Measurements from ENCODE around the gene SPEG.
A peak's percentile ranks its signal among the peaks of the same experiment; 100 is the strongest.

Gene SPEG

GRCh38 chr2:219423652-219424377 is 10.8 kb upstream of the SPEG start:
- no peak for TF ChIP-seq TCF12 (IDR thresholded peaks at IDR 0.05; ENCODE audit: low read depth)
- peak; percentile 66 for TF ChIP-seq NFIC (IDR thresholded peaks at IDR 0.05)

DNA sequence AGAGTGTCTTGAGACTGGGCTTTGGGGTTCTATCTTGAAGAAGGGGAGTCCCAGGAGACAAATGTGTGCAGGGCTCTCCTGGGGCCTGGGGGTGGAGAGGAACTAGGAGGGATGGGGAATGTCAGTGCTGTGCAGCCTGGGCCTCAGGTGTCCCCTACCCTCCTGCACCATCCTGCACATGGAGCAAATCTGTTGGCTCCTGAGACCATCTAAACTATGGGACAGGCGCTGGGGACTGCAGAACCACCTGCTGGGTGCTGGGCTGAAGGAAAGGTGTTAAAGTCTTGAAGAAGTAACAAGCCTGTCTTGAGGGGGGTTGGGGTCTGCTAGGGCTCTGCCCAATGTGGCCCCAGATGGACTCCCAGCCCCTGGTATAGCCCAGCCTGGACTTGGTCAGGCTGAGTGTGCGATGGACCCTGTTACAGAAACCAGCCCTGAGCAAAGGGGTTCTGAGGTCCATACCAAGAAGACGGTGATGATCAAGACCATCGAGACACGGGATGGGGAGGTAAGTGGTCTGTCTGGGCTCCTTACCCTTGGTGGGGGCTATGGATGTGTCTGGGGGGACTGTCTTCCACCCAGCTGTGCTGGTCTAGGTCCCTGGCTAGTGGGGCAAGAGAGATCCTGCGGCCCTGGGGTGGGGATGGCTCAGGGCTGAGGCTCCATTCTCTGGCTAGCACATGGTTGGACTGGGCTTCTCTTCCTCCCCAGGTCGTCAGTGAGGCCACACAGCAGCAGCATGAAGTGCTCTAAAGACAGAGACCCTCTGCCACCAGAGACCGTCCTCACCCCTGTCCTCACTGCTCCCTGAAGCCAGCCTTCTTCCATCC is 9.2 kb upstream of the SPEG start:
- TF ChIP-seq USF1 (IDR thresholded peaks at IDR 0.05) (no peak), NFIC (IDR thresholded peaks at IDR 0.05) (no peak), ZBTB7A (IDR thresholded peaks at IDR 0.05; ENCODE audit: low read depth) (no peak), TEAD4 (IDR thresholded peaks at IDR 0.05) (no peak), TAF1 (IDR thresholded peaks at IDR 0.05; ENCODE audit: low read depth) (no peak), YY1 (IDR thresholded peaks at IDR 0.05; ENCODE audit: low read depth) (no peak), EP300 (IDR thresholded peaks at IDR 0.05; ENCODE audit: borderline replicate concordance) (no peak)

DNA sequence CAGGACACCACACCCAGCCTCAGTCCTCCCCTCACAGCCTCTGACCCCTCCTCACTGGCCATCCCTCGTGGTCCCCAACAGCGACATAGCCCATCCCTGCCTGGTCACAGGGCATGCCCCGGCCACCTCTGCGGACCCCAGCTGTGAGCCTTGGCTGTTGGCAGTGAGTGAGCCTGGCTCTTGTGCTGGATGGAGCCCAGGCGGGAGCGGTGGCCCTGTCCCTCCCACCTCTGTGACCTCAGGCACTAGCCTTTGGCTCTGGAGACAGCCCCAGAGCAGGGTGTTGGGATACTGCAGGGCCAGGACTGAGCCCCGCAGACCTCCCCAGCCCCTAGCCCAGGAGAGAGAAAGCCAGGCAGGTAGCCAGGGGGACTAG is 8.6 kb upstream of the SPEG start:
- TF ChIP-seq TAF1 (IDR thresholded peaks at IDR 0.05; ENCODE audit: low read depth) (no peak), CREB1 (IDR thresholded peaks at IDR 0.05; ENCODE audit: low read depth) (no peak), TCF12 (IDR thresholded peaks at IDR 0.05; ENCODE audit: low read depth) (no peak), ZBTB7A (IDR thresholded peaks at IDR 0.05; ENCODE audit: low read depth) (no peak), RAD21 (IDR thresholded peaks at IDR 0.05; ENCODE audit: low read depth) (no peak), EGR1 (IDR thresholded peaks at IDR 0.05) (no peak), TEAD4 (IDR thresholded peaks at IDR 0.05) (no peak), CEBPB (IDR thresholded peaks at IDR 0.05) (no peak), NFIC (IDR thresholded peaks at IDR 0.05) (no peak), EP300 (IDR thresholded peaks at IDR 0.05; ENCODE audit: borderline replicate concordance) (no peak), YY1 (IDR thresholded peaks at IDR 0.05; ENCODE audit: low read depth) (no peak)
- TF ChIP-seq, protein P1, sequence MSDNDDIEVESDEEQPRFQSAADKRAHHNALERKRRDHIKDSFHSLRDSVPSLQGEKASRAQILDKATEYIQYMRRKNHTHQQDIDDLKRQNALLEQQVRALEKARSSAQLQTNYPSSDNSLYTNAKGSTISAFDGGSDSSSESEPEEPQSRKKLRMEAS (IDR thresholded peaks at IDR 0.05) = no peak

GRCh38 chr2:219426534-219427136 is 8.0 kb upstream of the SPEG start:
- TF ChIP-seq EP300 (IDR thresholded peaks at IDR 0.05; ENCODE audit: borderline replicate concordance) (no peak), TEAD4 (IDR thresholded peaks at IDR 0.05) (no peak), RAD21 (IDR thresholded peaks at IDR 0.05; ENCODE audit: low read depth) (no peak), CREB1 (IDR thresholded peaks at IDR 0.05; ENCODE audit: low read depth) (no peak), TAF1 (IDR thresholded peaks at IDR 0.05; ENCODE audit: low read depth) (no peak), CEBPB (IDR thresholded peaks at IDR 0.05) (no peak), NFIC (IDR thresholded peaks at IDR 0.05) (no peak), EGR1 (IDR thresholded peaks at IDR 0.05) (no peak), ZBTB7A (IDR thresholded peaks at IDR 0.05; ENCODE audit: low read depth) (no peak), TCF12 (IDR thresholded peaks at IDR 0.05; ENCODE audit: low read depth) (no peak)
- TF ChIP-seq, protein P2, sequence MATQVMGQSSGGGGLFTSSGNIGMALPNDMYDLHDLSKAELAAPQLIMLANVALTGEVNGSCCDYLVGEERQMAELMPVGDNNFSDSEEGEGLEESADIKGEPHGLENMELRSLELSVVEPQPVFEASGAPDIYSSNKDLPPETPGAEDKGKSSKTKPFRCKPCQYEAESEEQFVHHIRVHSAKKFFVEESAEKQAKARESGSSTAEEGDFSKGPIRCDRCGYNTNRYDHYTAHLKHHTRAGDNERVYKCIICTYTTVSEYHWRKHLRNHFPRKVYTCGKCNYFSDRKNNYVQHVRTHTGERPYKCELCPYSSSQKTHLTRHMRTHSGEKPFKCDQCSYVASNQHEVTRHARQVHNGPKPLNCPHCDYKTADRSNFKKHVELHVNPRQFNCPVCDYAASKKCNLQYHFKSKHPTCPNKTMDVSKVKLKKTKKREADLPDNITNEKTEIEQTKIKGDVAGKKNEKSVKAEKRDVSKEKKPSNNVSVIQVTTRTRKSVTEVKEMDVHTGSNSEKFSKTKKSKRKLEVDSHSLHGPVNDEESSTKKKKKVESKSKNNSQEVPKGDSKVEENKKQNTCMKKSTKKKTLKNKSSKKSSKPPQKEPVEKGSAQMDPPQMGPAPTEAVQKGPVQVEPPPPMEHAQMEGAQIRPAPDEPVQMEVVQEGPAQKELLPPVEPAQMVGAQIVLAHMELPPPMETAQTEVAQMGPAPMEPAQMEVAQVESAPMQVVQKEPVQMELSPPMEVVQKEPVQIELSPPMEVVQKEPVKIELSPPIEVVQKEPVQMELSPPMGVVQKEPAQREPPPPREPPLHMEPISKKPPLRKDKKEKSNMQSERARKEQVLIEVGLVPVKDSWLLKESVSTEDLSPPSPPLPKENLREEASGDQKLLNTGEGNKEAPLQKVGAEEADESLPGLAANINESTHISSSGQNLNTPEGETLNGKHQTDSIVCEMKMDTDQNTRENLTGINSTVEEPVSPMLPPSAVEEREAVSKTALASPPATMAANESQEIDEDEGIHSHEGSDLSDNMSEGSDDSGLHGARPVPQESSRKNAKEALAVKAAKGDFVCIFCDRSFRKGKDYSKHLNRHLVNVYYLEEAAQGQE (IDR thresholded peaks at IDR 0.05; ENCODE audit: low read depth) = no peak
- TF ChIP-seq, protein P1 (IDR thresholded peaks at IDR 0.05) = no peak

GRCh38 chr2:219428469-219428868 is 6.2 kb upstream of the SPEG start:
- TF ChIP-seq, protein P1 (IDR thresholded peaks at IDR 0.05) = no peak
- TF ChIP-seq EGR1 (IDR thresholded peaks at IDR 0.05) (no peak), TAF1 (IDR thresholded peaks at IDR 0.05; ENCODE audit: low read depth) (no peak), TEAD4 (IDR thresholded peaks at IDR 0.05) (no peak), USF1 (IDR thresholded peaks at IDR 0.05) (no peak), YY1 (IDR thresholded peaks at IDR 0.05; ENCODE audit: low read depth) (no peak), CREB1 (IDR thresholded peaks at IDR 0.05; ENCODE audit: low read depth) (no peak), ZBTB7A (IDR thresholded peaks at IDR 0.05; ENCODE audit: low read depth) (no peak), RAD21 (IDR thresholded peaks at IDR 0.05; ENCODE audit: low read depth) (no peak), NFIC (IDR thresholded peaks at IDR 0.05) (no peak), TCF12 (IDR thresholded peaks at IDR 0.05; ENCODE audit: low read depth) (no peak), CEBPB (IDR thresholded peaks at IDR 0.05) (no peak), EP300 (IDR thresholded peaks at IDR 0.05; ENCODE audit: borderline replicate concordance) (no peak), FOXM1 (IDR thresholded peaks at IDR 0.05; ENCODE audit: borderline replicate concordance, low read depth) (no peak)
- TF ChIP-seq, protein P2 (IDR thresholded peaks at IDR 0.05; ENCODE audit: low read depth) = no peak
